Gastrocnemius medialis (tissue), 4 donors: ENCODE results near the gene PLA2G4D. TPM values are rescaled to one million over a fixed set of nuclear protein-coding genes. Genes with fewer than 3 reads are reported as not detected.

Source experiments
- ATAC-seq, 2 donors: fragments of 150-250 bp; one replicate each; pipeline ENCODE4 v1.9.1; 2016
- DNase-seq, 2 donors: peaks; one replicate each; pipeline ENCODE4 v3.0.0-alpha.2; 2019
- H3K27ac ChIP-seq, 4 donors: fragments of 200-600 bp; sonication (generic); 1 replicate in 1 of 4; 2 replicates in 3 of 4; pipeline ENCODE4 v1.5.1; 2016 to 2018; ENCODE audit warnings: mild to moderate bottlenecking in 2 of 4, moderate library complexity in 1 of 4
- H3K27me3 ChIP-seq, 3 donors: fragments of 200-600 bp; sonication (generic) in 2 of 3; 1 replicate in 1 of 3; 2 replicates in 2 of 3; pipeline versions ENCODE4 v1.5.1 to v1.6.0; 2016 to 2019; ENCODE audit warnings: mild to moderate bottlenecking in 1 of 3, moderate library complexity in 1 of 3
- H3K36me3 ChIP-seq, 2 donors: fragments of 200-600 bp; sonication (generic) in 1 of 2; one replicate each; pipeline ENCODE4 v1.5.1; 2017 to 2018
- H3K4me1 ChIP-seq, 2 donors: fragments of 200-600 bp; sonication (generic) in 1 of 2; one replicate each; pipeline ENCODE4 v1.5.1; 2016 to 2017; ENCODE audit warnings: mild to moderate bottlenecking in 2 of 2
- H3K4me3 ChIP-seq, 4 donors: fragments of 200-600 bp; sonication (generic) in 3 of 4; 1 replicate in 1 of 4; 2 replicates in 3 of 4; pipeline ENCODE4 v1.5.1; 2016 to 2019; ENCODE audit warnings: mild to moderate bottlenecking in 2 of 4
- H3K9me3 ChIP-seq, 3 donors: fragments of 200-600 bp; sonication (generic) in 2 of 3; 1 replicate in 1 of 3; 2 replicates in 2 of 3; pipeline ENCODE4 v1.5.1; 2016 to 2019
- CTCF ChIP-seq, 5 experiments: fragments of 450-650 bp in 3 of 5; fragments of 200-600 bp in 2 of 5; sonication (generic) in 2 of 5; IDR thresholded peaks in 4 of 5; conservative IDR thresholded peaks in 1 of 5; 1 replicate in 4 of 5; 2 replicates in 1 of 5; pipeline ENCODE4 v1.5.1; 2016 to 2019; ENCODE audit warnings: antibody characterized with exemption in 5 of 5, mild to moderate bottlenecking in 3 of 5, moderate library complexity in 3 of 5
- POLR2A ChIP-seq, 2 donors: fragments of 450-650 bp; IDR thresholded peaks; one replicate each; pipeline ENCODE4 v1.6.1; 2017; ENCODE audit warnings: antibody characterized with exemption in 2 of 2, mild to moderate bottlenecking in 2 of 2, moderate library complexity in 2 of 2
- in situ Hi-C, 4 donors: fragments of 200-750 bp; cut with MboI; loops; one replicate each; pipeline versions ENCODE4 v1.15.0 to v1.8.0; 2017; ENCODE audit warnings: low sequenced_read_pairs in 4 of 4
- intact Hi-C: fragments of 100-400 bp; cut with DNase I; formaldehyde crosslinking; loops from one replicate; pipeline ENCODE4 v1.15.1; 2023; ENCODE audit warnings: low total_unique reads
- total RNA-seq, 4 donors: library from RNA; depleted of rRNA; stranded (reverse); fragments of >200 nt; gene quantifications; one replicate each; pipeline versions ENCODE4 v1.1.0 to v1.2.3, GENCODE V29; 2016

Gene PLA2G4D
- total RNA-seq, 4 donors from 2014 or later, result 0.10 TPM; not detected in 3

GRCh38 chr15:42118650-42119445, 24.5 kb upstream of the PLA2G4D start:
- Histone ChIP-seq H3K27ac (no peak overlapping the region), H3K4me1 (no peaks in the 10 kb centered on the region), H3K9me3 (no peaks in the 10 kb centered on the region), H3K4me3 (no peak overlapping the region), H3K27me3 (no peaks in the 10 kb centered on the region), H3K36me3 (no peaks in the 10 kb centered on the region)
- in situ Hi-C loops, result no loop called here
- TF ChIP-seq POLR2A (IDR thresholded peaks at IDR 0.05) (no peak), CTCF (IDR thresholded peaks at IDR 0.05 in 4 of 5, conservative IDR thresholded peaks at IDR 0.05 in 1 of 5) (no peak)
- intact Hi-C loops, result no loop called here
- ATAC-seq (no peak), DNase-seq (no peak)

GRCh38 chr15:42111924-42112323, 17.6 kb upstream of the PLA2G4D start:
- no peaks in the 10 kb centered on the region for H3K9me3 ChIP-seq
- DNase-seq (no peak), ATAC-seq (no peak)
- peaks cover 0 to 3% (median 0%) of the 10 kb centered on the region in 3 donors for H3K27me3 ChIP-seq
- H3K4me3 ChIP-seq, result no peak overlapping the region
- TF ChIP-seq POLR2A (IDR thresholded peaks at IDR 0.05) (no peak), CTCF (IDR thresholded peaks at IDR 0.05 in 4 of 5, conservative IDR thresholded peaks at IDR 0.05 in 1 of 5) (no peak)
- in situ Hi-C loops, result no loop called here
- H3K36me3 ChIP-seq, result no peaks in the 10 kb centered on the region
- intact Hi-C loops, result no loop called here
- no peak overlapping the region for H3K27ac ChIP-seq
- no peaks in the 10 kb centered on the region for H3K4me1 ChIP-seq

- H3K9me3 ChIP-seq, result no peaks in the 10 kb centered on the region
- intact Hi-C loops, result no loop called here
- ATAC-seq, result no peak
These were observed 16.0 kb upstream of the PLA2G4D start for GRCh38 chr15:42110367-42110766.

GRCh38 chr15:42108806-42109205, 14.4 kb upstream of the PLA2G4D start:
- Histone ChIP-seq H3K9me3 (no peaks in the 10 kb centered on the region), H3K4me3 (no peak overlapping the region), H3K36me3 (no peaks in the 10 kb centered on the region), H3K27me3 (peaks cover 0 to 3% (median 0%) of the 10 kb centered on the region in 3 donors), H3K27ac (no peak overlapping the region), H3K4me1 (no peaks in the 10 kb centered on the region)
- no peak for TF ChIP-seq CTCF (IDR thresholded peaks at IDR 0.05 in 4 of 5, conservative IDR thresholded peaks at IDR 0.05 in 1 of 5)
- TF ChIP-seq POLR2A (IDR thresholded peaks at IDR 0.05), result no peak
- in situ Hi-C loops, result no loop called here
- DNase-seq, result no peak
- intact Hi-C loops, result no loop called here
- no peak for ATAC-seq

More at GRCh38 chr15:42110367-42110766, 16.0 kb upstream of the PLA2G4D start:
- Histone ChIP-seq H3K27me3 (peaks cover 0 to 3% (median 0%) of the 10 kb centered on the region in 3 donors), H3K4me3 (no peak overlapping the region), H3K27ac (no peak overlapping the region), H3K36me3 (no peaks in the 10 kb centered on the region), H3K4me1 (no peaks in the 10 kb centered on the region)
- in situ Hi-C loops, result no loop called here
- no peak for DNase-seq
- TF ChIP-seq POLR2A (IDR thresholded peaks at IDR 0.05) (no peak), CTCF (IDR thresholded peaks at IDR 0.05 in 4 of 5, conservative IDR thresholded peaks at IDR 0.05 in 1 of 5) (no peak)
